Fibroblast of the aortic adventitia (primary cell): ENCODE data around the gene GSC. TPM values are rescaled to one million over a fixed set of nuclear protein-coding genes. Genes with fewer than 3 reads are reported as not detected.

Experiments used
- DNase-seq: peaks from one replicate; pipeline ENCODE4 v3.0.0-alpha.2; 2010; ENCODE audit warnings: low read depth
- H3K4me3 ChIP-seq: 2 replicates; pipeline ENCODE4 v1.5.1; 2011; ENCODE audit warnings: low read depth, mild to moderate bottlenecking, control low read depth, low read length, moderate library complexity
- CTCF ChIP-seq: IDR thresholded peaks from 2 replicates; pipeline ENCODE4 v1.5.1; 2011; ENCODE audit warnings: mild to moderate bottlenecking, low read length, control low read depth, inconsistent platforms; ENCODE audit not compliant: insufficient read depth
- total RNA-seq: library from RNA; depleted of rRNA; stranded (reverse); fragments of >200 nt; gene quantifications from 2 replicates; pipeline ENCODE4 v1.2.3, GENCODE V29; 2012; ENCODE audit warnings: low replicate concordance

GSC gene
- total RNA-seq, 1 donor: 2.1 TPM

GRCh38 chr14:94779713-94780112, 9.8 kb upstream of the GSC start:
- no peak overlapping the region for H3K4me3 ChIP-seq
- DNase-seq: no peak
- no peak for TF ChIP-seq CTCF

DNA sequence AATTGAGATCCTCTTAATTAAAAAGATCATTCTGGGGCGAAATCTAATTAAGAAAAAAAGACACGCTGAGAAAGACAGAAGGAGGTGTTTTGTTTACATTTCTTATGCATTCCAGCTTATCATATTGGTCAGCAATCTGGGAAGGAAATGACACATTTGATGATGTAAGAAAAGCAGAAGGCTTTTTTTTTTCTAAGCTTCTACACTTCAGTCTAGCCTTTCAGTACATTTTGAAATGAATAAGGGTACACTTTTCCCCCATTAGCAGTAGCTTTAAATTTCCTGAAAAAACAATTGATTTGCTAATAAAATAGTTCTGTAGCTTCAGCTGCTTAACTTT, 5.9 kb upstream of the GSC start:
- DNase-seq: no peak
- no peak for TF ChIP-seq CTCF
- no peak overlapping the region for H3K4me3 ChIP-seq

GRCh38 chr14:94775091-94775870, 5.4 kb upstream of the GSC start:
- no peak for DNase-seq
- TF ChIP-seq CTCF: no peak
- H3K4me3 ChIP-seq: no peak overlapping the region

DNA sequence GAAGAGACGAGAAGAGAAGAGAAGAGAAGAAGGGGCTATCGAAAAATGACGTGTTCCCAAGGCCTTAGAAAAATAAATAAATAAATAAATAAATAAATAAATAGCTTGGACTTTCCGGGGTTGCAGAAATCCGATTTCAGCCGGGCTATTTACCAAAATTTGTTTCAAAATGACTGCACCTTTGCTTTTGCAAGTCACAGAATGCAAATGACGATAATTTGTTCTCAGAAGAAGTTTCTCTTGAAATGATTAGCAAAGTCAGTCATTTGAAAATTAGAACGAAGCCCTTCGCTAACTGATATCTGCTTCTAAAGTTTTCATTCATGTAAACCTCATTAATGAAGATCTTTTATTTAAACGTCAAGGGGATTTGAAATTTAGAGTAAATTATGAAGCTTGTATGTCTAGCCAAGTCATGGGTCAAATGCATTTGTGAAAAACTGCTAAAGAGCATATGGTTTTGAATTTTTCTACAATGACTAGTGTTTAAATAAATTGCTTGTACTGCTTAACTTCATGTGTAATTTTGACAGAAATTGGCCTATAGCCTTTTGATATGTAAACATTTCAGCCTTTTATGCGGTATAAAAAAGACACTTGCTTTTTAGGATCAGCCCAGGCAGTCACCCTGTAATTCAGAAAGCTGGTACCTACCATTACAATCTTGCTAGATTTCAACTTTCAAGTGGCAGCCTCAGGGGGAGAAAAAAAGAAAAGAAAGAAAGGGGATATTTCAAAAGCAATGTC, 4.6 kb upstream of the GSC start:
- TF ChIP-seq CTCF: no peak
- no peak for DNase-seq
- H3K4me3 ChIP-seq: no peak overlapping the region

GRCh38 chr14:94773655-94774343, 3.9 kb upstream of the GSC start:
- no peak for TF ChIP-seq CTCF
- H3K4me3 ChIP-seq: no peak overlapping the region
- no peak for DNase-seq

DNA sequence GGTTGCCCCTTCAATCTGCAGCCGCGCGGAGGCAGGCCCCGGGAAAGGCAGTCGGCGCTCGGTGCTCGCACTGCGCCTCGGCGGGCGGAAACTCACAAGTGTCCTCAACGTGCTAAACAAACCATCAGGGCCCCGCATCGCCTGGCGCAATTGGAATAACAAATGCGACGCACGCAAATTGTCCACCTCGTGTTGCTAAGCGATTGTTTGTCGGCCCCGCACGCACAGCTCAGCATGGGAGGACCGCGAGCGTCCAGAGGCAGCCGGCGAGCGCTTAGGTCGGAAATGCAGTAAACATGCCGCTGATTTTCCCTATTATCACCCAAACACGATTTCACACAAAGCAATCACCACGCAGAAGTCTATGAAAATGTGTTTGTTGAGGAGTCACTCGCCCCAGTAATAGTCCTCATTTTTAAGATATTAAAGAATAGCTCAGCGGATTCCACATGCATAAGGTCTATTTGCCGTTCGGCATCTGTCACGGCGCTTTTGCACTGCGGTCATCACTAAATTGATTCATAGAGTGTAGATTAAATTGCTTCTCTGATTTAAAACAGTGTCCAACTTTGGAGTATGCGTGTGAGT, 3.2 kb upstream of the GSC start:
- DNase-seq: no peak
- TF ChIP-seq CTCF: no peak
- no peak overlapping the region for H3K4me3 ChIP-seq
